HG03108 (cell line): Measurements from ENCODE around the gene PIGM.

Experiments
- ATAC-seq: cut with Tn5 transposase; IDR thresholded peaks from one replicate; pipeline ENCODE4 v1.9.1; 2021; ENCODE audit warnings: moderate library complexity; ENCODE audit not compliant: unreplicated experiment

The PIGM gene

GRCh38 chr1:159990005-159990404 is 41.8 kb downstream of the PIGM start:
- ATAC-seq, result no peak

- ATAC-seq, result no peak
These were observed 42.2 kb downstream of the PIGM start for GRCh38 chr1:159989581-159989980.

GRCh38 chr1:159988006-159988405 is 43.8 kb downstream of the PIGM start:
- ATAC-seq, result no peak

GRCh38 chr1:159987186-159987585 is 44.6 kb downstream of the PIGM start:
- ATAC-seq, result no peak

GRCh38 chr1:159986531-159986930 is 45.3 kb downstream of the PIGM start:
- no peak for ATAC-seq

GRCh38 chr1:159986093-159986492 is 45.7 kb downstream of the PIGM start:
- ATAC-seq, result no peak

- ATAC-seq, result no peak
These were observed 46.3 kb downstream of the PIGM start for GRCh38 chr1:159985473-159985872.

GRCh38 chr1:159983681-159984080 is 48.1 kb downstream of the PIGM start:
- no peak for ATAC-seq

GRCh38 chr1:159982280-159982679 is 49.5 kb downstream of the PIGM start:
- no peak for ATAC-seq

GRCh38 chr1:159981351-159982055 is 50.3 kb downstream of the PIGM start:
- ATAC-seq, result no peak

- no peak for ATAC-seq
These were observed 51.0 kb downstream of the PIGM start for GRCh38 chr1:159980786-159981185.

GRCh38 chr1:159980076-159980475 is 51.7 kb downstream of the PIGM start:
- ATAC-seq, result no peak

GRCh38 chr1:159979257-159979656 is 52.5 kb downstream of the PIGM start:
- no peak for ATAC-seq

- ATAC-seq, result no peak
These were observed 53.7 kb downstream of the PIGM start for GRCh38 chr1:159978107-159978398.

GRCh38 chr1:159977364-159978106 is 54.3 kb downstream of the PIGM start:
- ATAC-seq, result no peak
